GM12878 (cell line): ENCODE results near the gene MAN1A1. TPM values are rescaled to one million over a fixed set of nuclear protein-coding genes. Genes with fewer than 3 reads are reported as not detected.
A peak's percentile ranks its signal among the peaks of the same experiment; 100 is the strongest.

ENCODE experiments used
- ATAC-seq: fragments of 200-7000 bp; cut with Tn5 transposase; 3 replicates; pipeline ENCODE4 v1.9.1; 2020; ENCODE audit warnings: mild to moderate bottlenecking, moderate library complexity
- BruUV-seq: library from RNA; stranded (reverse); fragments of 400-500 nt; replicated peaks from 2 replicates; lab custom pipeline; 2021; lab: Mats Ljungman, UMichigan
- CTCF ChIA-PET: fragments of 300-600 bp; sonication (Branson Sonifier 250); formaldehyde crosslinking; extraction: SDS; loops from one replicate; lab custom pipeline; 2021; ENCODE audit warnings: inconsistent platforms; lab: Yijun Ruan, JAX
- POLR2A ChIA-PET: fragments of 350-600 bp; formaldehyde crosslinking; extraction: SDS; loops from one replicate; lab custom pipeline; 2021; ENCODE audit warnings: inconsistent platforms; lab: Charles Lee
- RAD21 ChIA-PET: fragments of 300-600 bp; sonication (Branson Sonifier 250); formaldehyde crosslinking; loops from one replicate; lab custom pipeline; 2023; ENCODE audit warnings: antibody characterized with exemption; ENCODE audit not compliant: unreplicated experiment; lab: Charles Lee
- SMC1A ChIA-PET: fragments of 300-600 bp; sonication (Branson Sonifier 250); formaldehyde crosslinking; loops from one replicate; lab custom pipeline; 2023; ENCODE audit not compliant: unreplicated experiment, uncharacterized antibody; lab: Charles Lee
- DNase-seq: peaks from one replicate; pipeline ENCODE4 v3.0.0-alpha.2; 2011; ENCODE audit warnings: low read depth, low spot score
- FAIRE-seq: peaks from 3 replicates; lab custom pipeline; 2011; peaks lifted over from hg19 to GRCh38; lab: Jason Lieb, UNC
- H2AFZ ChIP-seq: 2 replicates; pipeline ENCODE4 v1.6.0; 2011; ENCODE audit warnings: low read depth, low read length, control low read depth; ENCODE audit not compliant: control insufficient read depth
- H3K27ac ChIP-seq: 2 replicates; pipeline ENCODE4 v1.5.1; 2011; ENCODE audit warnings: control low read depth; ENCODE audit not compliant: control insufficient read depth, insufficient read depth
- H3K27me3 ChIP-seq, 2 experiments: replicated peaks in 1 of 2; 2 replicates each; pipeline versions ENCODE4 v1.6.0 to v1.6.1; 2011; ENCODE audit warnings: low read length in 1 of 2; ENCODE audit not compliant: control insufficient read depth in 2 of 2, insufficient read depth in 2 of 2
- H3K36me3 ChIP-seq, 2 experiments: 2 replicates each; pipeline ENCODE4 v1.5.1; 2011; ENCODE audit warnings: low read length in 1 of 2; ENCODE audit not compliant: control insufficient read depth in 2 of 2, insufficient read depth in 2 of 2
- H3K4me1 ChIP-seq: 2 replicates; pipeline ENCODE4 v1.6.1; 2011; ENCODE audit warnings: mild to moderate bottlenecking, low read length, moderate library complexity, mixed read lengths; ENCODE audit not compliant: control insufficient read depth, insufficient read depth
- H3K4me2 ChIP-seq: 2 replicates; pipeline ENCODE4 v1.6.0; 2011; ENCODE audit warnings: control low read depth; ENCODE audit not compliant: control insufficient read depth, insufficient read depth
- H3K4me3 ChIP-seq: fragments of 200-600 bp; sonication (generic); 2 replicates; pipeline ENCODE4 v1.5.1; 2016
- H3K79me2 ChIP-seq: 2 replicates; pipeline ENCODE4 v1.6.0; 2011; ENCODE audit warnings: low read length; ENCODE audit not compliant: control insufficient read depth, insufficient read depth
- H3K9ac ChIP-seq: 2 replicates; pipeline ENCODE4 v1.8.0; 2011; ENCODE audit warnings: low read length, control low read depth, mixed read lengths; ENCODE audit not compliant: control insufficient read depth, insufficient read depth
- H3K9me3 ChIP-seq: replicated peaks from 3 replicates; pipeline ENCODE4 v1.5.1; 2011; ENCODE audit warnings: mild to moderate bottlenecking, low read length; ENCODE audit not compliant: control insufficient read depth, insufficient read depth
- H4K20me1 ChIP-seq: 2 replicates; pipeline ENCODE4 v1.6.0; 2011; ENCODE audit not compliant: control insufficient read depth, insufficient read depth
- BCL3 ChIP-seq: IDR thresholded peaks from 2 replicates; pipeline ENCODE4 v1.6.1; 2011; ENCODE audit warnings: borderline replicate concordance, low read depth, mild to moderate bottlenecking, moderate library complexity, low read length; ENCODE audit not compliant: insufficient read depth, poor library complexity, severe bottlenecking
- BRCA1 ChIP-seq: IDR thresholded peaks from 2 replicates; pipeline ENCODE4 v1.6.1; 2011; ENCODE audit warnings: low read depth, low read length, improper control_type of control experiment
- EZH2 ChIP-seq: IDR thresholded peaks from 2 replicates; pipeline ENCODE4 v1.6.1; 2012; ENCODE audit warnings: low read depth, mild to moderate bottlenecking, control low read depth, inconsistent platforms, low read length, borderline replicate concordance; ENCODE audit not compliant: control insufficient read depth
- FOXK2 ChIP-seq: fragments of 450-650 bp; IDR thresholded peaks from 2 replicates; pipeline ENCODE4 v1.6.1; 2017; ENCODE audit warnings: mild to moderate bottlenecking, moderate library complexity
- RAD51 ChIP-seq: fragments of 450-650 bp; IDR thresholded peaks from 2 replicates; pipeline ENCODE4 v1.6.1; 2016; ENCODE audit warnings: moderate library complexity, mild to moderate bottlenecking, inconsistent platforms
- RBBP5 ChIP-seq: fragments of 200-600 bp; sonication (generic); conservative IDR thresholded peaks from 2 replicates; pipeline ENCODE4 v1.6.1; 2016
- SIN3A ChIP-seq: IDR thresholded peaks from 2 replicates; pipeline ENCODE4 v1.6.1; 2012; ENCODE audit warnings: low read depth, low read length, improper control_type of control experiment
- SREBF1 ChIP-seq: IDR thresholded peaks from 2 replicates; pipeline ENCODE4 v1.6.1; 2012; ENCODE audit warnings: mild to moderate bottlenecking, low read length
- SUPT20H ChIP-seq: IDR thresholded peaks from 2 replicates; pipeline ENCODE4 v1.6.1; 2011; ENCODE audit warnings: low read depth, mild to moderate bottlenecking, low read length, moderate library complexity, borderline replicate concordance; ENCODE audit not compliant: control insufficient read depth
- TAF1 ChIP-seq: IDR thresholded peaks from 2 replicates; pipeline ENCODE4 v1.6.1; 2011; ENCODE audit warnings: mild to moderate bottlenecking, low read depth, low read length, borderline replicate concordance
- TCF7 ChIP-seq: IDR thresholded peaks from 2 replicates; pipeline ENCODE4 v1.6.1; 2014; ENCODE audit warnings: antibody characterized with exemption, borderline replicate concordance
- ZNF217 ChIP-seq: fragments of 450-650 bp; IDR thresholded peaks from 2 replicates; pipeline ENCODE4 v1.6.1; 2017; ENCODE audit warnings: antibody characterized with exemption, mild to moderate bottlenecking
- ZNF274 ChIP-seq: IDR thresholded peaks from one replicate; pipeline ENCODE4 v1.8.0; 2011; ENCODE audit not compliant: insufficient read length, insufficient read depth
- WGBS: methylation state at CpG from one replicate; pipeline ENCODE4 v1.1.6; 2016; ENCODE audit warnings: low lambda C conversion rate; ENCODE audit not compliant: insufficient replicate concordance, insufficient coverage; ENCODE audit errors: missing lambda C conversion rate; 5-methylcytosine and 5-hydroxymethylcytosine counted together
- in situ Hi-C: fragments of 300-500 bp; cut with MboI; formaldehyde crosslinking; loops from 9 replicates; pipeline ENCODE4 v1.14.3; 2018; ENCODE audit warnings: mixed read lengths
- intact Hi-C: fragments of 100-400 bp; cut with micrococcal nuclease; formaldehyde crosslinking; loops from one replicate; pipeline ENCODE4 v1.14.2; 2022; ENCODE audit not compliant: unreplicated experiment
- polyA plus RNA-seq, 11 experiments: library from polyadenylated mRNA; depleted of rRNA in 4 of 11; unstranded in 6 of 11; stranded (reverse) in 5 of 11; fragments of >200 nt; fragmentation: Nextera tagmentation in 4 of 11; fragmentation: Illumina TruSeq in 1 of 11; extraction: Ambion mirVana in 4 of 11; extraction: Trizol in 1 of 11; gene quantifications; 1 replicate in 1 of 11; 2 replicates in 10 of 11; pipeline versions ENCODE4 v1.2.1 to v1.2.3, GENCODE V29; 2011 to 2016; ENCODE audit warnings: inconsistent platforms in 2 of 11, missing spikeins in 2 of 11, low read depth in 1 of 11
- total RNA-seq, 4 experiments: library from RNA; depleted of rRNA in 3 of 4; stranded (reverse); fragments of >200 nt in 3 of 4; fragmentation: Illumina TruSeq in 1 of 4; extraction: Trizol in 1 of 4; gene quantifications; 2 replicates each; pipeline versions ENCODE4 v1.2.1 to v1.2.3, GENCODE V29; 2013 to 2021
- TF ChIP-seq, protein P1 (sequence below): fragments of 450-650 bp; IDR thresholded peaks from 2 replicates; pipeline ENCODE4 v1.6.1; 2016; ENCODE audit warnings: mild to moderate bottlenecking

The MAN1A1 gene
- total and polyA plus RNA-seq, 10 of the 15 experiments (the other 5 are each of a cell fraction or from before 2014, with no cell fraction given), result 5.4 to 28.1 (median 19.5) TPM

DNA sequence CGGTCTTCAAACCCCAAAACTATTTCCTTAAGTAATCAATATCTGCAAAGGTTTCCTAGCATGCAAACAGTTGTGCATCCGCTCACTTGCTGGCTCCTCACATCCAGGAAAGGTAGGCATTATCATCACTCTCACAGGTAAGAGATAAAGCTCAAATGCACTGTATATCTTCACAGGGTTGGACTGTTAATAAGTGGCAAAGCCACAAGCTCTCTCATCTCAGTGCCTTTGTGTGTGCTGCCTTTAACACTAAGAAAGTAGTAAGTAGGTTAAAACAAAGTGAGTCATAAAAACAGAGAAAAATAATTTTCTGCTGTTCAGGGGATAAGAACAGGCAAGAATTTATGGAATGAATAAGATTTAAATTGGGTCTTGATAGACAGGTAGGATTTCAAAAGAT lies 21.3 kb downstream of the MAN1A1 start:
- in situ Hi-C loops (no loop called here), intact Hi-C loops (no loop called here)
- Histone ChIP-seq H3K4me3 (no peak overlapping the region), H3K4me1 (no peaks in the 10 kb centered on the region), H3K36me3 (peaks cover 3 to 13% of the 10 kb centered on the region in 2 experiments), H3K4me2 (no peak overlapping the region), H3K79me2 (no peaks in the 10 kb centered on the region), H3K27me3 (no peaks in the 10 kb centered on the region), H3K9me3 (no peaks in the 10 kb centered on the region), H3K27ac (no peak overlapping the region), H3K9ac (no peak overlapping the region), H2AFZ (no peak overlapping the region), H4K20me1 (no peaks in the 10 kb centered on the region)
- peak; percentile 27 for ATAC-seq
- no peak for DNase-seq
- ChIA-PET CTCF (interaction anchor here (0.7 to 2.1 kb wide), 7 partner anchors 10 to 115 kb away, joined by 3 to 9 read pairs (median 5); no protein-coding TSS in a partner anchor), POLR2A (interaction anchor here (1.0 to 2.2 kb wide), 5 partner anchors 14 to 110 kb away, joined by 3 to 13 read pairs (median 8); no protein-coding TSS in a partner anchor), RAD21 (interaction anchor here (0.9 to 4.8 kb wide), 9 partner anchors 9 to 23 kb away, joined by 3 to 25 read pairs (median 6); no protein-coding TSS in a partner anchor), SMC1A (interaction anchor here (0.7 to 3.9 kb wide), 10 partner anchors 9 to 99 kb away, joined by 3 to 27 read pairs (median 5); no protein-coding TSS in a partner anchor)
- TF ChIP-seq SIN3A (no peak), ZNF217 (no peak), BRCA1 (no peak), RBBP5 (no peak), EZH2 (no peak), BCL3 (no peak), RAD51 (no peak), TCF7 (no peak), SREBF1 (no peak), SUPT20H (no peak), FOXK2 (no peak), ZNF274 (no peak), TAF1 (no peak)
- TF ChIP-seq, protein P1, sequence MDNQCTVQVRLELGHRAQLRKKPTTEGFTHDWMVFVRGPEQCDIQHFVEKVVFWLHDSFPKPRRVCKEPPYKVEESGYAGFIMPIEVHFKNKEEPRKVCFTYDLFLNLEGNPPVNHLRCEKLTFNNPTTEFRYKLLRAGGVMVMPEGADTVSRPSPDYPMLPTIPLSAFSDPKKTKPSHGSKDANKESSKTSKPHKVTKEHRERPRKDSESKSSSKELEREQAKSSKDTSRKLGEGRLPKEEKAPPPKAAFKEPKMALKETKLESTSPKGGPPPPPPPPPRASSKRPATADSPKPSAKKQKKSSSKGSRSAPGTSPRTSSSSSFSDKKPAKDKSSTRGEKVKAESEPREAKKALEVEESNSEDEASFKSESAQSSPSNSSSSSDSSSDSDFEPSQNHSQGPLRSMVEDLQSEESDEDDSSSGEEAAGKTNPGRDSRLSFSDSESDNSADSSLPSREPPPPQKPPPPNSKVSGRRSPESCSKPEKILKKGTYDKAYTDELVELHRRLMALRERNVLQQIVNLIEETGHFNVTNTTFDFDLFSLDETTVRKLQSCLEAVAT, result no peak
- 73% methylated on average over 2 of the region's 2 CpGs for whole genome bisulfite sequencing
- no peak for FAIRE-seq
- no TSS peak for BruUV-seq
